ENCODE results near the gene OVAAL. TPM values are rescaled to one million over a fixed set of nuclear protein-coding genes. Genes with fewer than 3 reads are reported as not detected.
A peak's percentile ranks its signal among the peaks of the same experiment; 100 is the strongest.

OVAAL gene
- total RNA-seq: not detected

- no peak for DNase-seq
Measured at GRCh38 chr1:180558664-180559063, at the start of gene OVAAL. OVAAL (plus strand) TSS chr1:180558964.

DNA sequence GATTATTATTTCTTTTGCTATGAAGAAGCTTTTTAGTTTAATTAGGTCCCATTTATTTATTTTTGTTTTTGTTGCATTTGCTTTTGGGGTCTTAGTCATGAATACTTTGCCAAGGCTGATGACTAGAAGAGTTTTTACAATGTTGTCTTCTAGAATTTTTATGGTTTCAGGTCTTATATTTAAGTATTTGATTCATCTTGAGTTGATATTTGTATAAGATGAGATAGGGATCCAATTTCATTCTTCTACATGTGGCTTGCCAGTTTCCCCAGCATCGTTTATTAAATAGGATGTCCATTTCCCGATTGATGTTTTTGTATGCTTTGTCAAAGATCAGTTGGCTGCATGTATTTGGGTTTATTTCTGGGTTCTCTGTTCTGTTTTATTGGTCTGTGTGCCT lies 47.9 kb upstream of the OVAAL start:
- DNase-seq: no peak

GRCh38 chr1:180513531-180513930 lies 45.2 kb upstream of the OVAAL start:
- DNase-seq: no peak

GRCh38 chr1:180515364-180515763 lies 43.4 kb upstream of the OVAAL start:
- DNase-seq: no peak

- peak; percentile 39 for DNase-seq
Measured at GRCh38 chr1:180515857-180516388, 42.8 kb upstream of the OVAAL start.

DNA sequence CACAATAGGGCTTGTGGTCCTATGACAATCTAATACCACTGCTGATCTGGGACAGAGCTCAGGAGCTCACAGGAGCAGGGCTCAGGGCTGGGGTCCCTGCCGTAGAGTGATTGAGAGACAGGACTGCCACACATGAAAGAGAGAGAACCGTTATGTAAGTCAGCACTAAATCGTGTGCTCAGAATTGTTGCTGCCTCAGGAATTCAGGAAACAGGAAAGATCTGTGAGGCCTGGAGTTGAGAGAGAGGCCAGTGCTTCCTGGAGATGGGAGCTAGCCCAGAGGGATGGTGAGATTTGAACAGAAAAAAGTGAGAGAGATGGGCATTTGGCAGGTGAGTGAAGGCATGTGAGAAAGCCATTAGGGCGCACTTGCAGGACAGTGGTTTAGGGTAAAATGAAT lies 38.9 kb upstream of the OVAAL start:
- DNase-seq: no peak

GRCh38 chr1:180521474-180522212 lies 37.1 kb upstream of the OVAAL start:
- no peak for DNase-seq

GRCh38 chr1:180522213-180522515 lies 36.6 kb upstream of the OVAAL start:
- no peak for DNase-seq

DNA sequence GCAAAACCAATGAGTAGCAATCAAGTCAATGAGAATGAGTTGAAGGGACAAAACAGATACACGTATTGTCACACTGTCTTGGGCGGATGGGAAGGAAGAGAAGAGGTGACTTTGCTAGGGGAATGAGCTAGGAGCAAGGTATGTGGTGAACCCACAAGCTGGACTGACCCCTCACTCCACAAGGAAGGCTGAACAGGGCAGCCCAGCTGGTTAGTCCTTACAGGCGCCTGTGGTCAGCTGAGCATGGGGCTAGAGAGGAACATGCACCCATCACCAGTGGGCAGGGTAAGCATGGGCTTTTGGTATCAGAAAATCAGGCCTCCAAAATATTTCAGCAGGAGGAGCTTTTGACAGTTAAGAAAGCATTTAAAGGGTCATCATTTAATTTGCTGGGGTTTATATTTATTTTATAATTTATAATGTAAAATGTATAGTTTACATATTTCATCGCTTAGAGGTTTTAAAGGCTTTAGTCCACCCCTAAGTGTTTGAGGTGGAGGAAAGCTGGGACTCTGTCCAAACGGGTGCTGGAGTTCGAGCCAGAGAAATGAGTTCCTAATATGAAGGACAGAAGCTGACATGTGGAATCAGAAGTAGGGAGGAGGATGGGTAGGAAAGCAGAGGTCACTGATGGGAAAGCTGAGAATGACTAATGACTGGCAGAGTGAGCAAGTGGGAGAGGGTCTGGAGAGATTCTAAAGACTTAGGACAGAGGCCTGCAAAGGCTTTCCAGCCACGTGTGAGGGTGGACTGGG lies 34.4 kb upstream of the OVAAL start:
- DNase-seq: no peak

DNA sequence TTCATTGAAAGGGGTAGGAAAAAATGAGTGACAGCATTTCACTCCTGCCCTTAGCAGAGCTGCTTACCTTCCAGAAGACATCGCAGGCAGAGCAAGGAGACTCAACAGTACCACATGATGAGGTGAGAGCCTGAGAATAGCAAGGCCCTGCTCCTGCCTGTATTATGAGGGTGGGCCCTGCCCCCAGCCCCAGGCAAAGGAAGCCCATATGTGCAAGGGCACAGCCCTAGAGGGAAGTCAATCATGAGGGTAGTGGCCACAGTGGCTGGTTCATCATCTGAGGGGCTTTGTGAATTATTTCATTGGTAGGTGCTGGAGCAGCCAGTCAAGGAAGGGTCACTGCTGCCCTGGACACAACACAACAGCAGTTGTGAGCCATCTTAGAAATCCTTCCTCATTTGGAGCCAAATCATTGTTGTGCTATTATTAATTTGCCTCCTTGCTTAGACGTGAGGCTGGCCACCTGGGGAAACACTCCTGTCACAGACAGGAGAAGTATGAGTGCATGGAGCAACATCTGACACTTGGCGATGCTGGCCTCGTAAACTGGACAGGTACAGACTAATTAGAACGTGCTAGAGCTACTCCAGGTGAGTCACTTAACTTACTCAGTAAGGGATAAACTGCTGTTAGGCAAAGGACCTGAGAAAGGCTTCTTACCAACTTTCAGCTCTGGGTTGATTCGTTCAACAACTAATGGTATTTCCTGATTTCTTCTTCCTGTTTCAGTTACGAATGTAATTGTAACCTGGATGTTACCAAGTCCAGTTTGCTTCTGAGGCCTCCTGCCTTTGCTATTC lies 33.6 kb upstream of the OVAAL start:
- no peak for DNase-seq

- DNase-seq: no peak
Measured at GRCh38 chr1:180525715-180526039, 33.1 kb upstream of the OVAAL start.

DNA sequence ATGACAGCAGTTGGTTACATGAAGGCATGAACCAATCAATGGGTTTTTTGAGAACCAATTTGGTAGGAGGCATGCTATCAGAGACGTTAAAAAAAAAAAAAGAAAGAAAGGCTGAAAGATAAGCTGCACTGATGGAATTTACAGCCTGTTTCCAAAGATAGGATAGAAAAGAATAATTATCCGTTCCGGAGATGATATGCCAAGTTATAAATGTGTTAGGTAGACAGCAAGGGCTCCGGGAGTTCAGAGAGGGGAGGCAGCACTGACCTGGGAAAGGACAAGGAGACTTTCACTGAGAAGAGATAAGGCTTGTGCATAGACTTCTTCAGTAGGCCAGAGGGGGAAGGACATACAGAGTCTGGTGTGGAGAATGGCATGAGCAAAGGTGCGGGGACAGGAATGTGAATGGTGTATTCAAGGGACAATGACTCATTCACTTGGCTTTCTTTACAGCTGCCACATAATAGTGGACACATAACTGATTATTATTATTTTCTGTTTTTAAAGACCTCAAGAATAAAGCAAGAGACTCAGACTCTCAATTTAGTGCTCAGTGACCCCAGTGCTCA lies 31.6 kb upstream of the OVAAL start:
- no peak for DNase-seq

GRCh38 chr1:180528868-180529470 lies 29.8 kb upstream of the OVAAL start:
- no peak for DNase-seq

GRCh38 chr1:180530501-180530900 lies 28.3 kb upstream of the OVAAL start:
- DNase-seq: no peak

DNA sequence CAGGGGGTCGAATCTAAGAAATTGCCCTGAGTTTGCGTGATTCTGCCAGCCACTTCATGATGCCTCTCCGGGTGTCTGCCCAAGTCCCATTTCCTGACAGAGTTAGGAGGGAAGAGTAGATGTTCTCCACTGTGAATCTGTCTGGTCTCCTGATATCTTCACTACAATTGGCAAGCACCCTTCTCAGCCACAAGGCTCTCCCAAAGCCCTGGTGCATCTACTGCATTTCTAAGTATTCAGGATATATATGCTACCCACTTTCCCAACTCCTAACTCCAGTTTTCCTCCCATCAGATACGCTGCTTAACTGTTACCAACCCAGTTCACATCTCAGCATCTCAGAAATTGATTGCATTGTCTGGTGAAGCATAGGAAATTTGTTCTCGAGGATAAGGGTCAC lies 25.9 kb upstream of the OVAAL start:
- DNase-seq: no peak

- DNase-seq: peak; percentile 40
Measured at GRCh38 chr1:180533266-180533987, 25.3 kb upstream of the OVAAL start.

DNA sequence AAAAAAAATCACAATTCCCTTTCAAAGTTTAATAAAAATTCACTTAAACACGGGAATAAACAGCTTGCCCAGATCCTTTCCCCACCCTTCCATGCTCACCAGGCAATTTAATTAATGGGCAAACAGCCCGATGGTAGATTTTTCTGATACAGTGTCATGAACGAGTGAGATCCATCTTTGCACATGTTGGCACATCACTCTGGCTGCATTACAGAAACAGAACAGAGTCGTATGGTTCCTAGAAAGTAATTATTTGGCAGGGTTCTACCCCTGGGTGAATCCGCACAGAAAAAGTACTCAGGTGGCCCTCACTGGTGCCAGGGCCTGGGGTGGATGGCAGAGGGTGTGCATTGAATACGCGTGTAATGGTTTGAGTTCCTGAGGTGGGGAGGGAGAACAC lies 24.6 kb upstream of the OVAAL start:
- no peak for DNase-seq

GRCh38 chr1:180535418-180535999 lies 23.3 kb upstream of the OVAAL start:
- DNase-seq: no peak

- DNase-seq: no peak
Measured at GRCh38 chr1:180536821-180537372, 21.9 kb upstream of the OVAAL start.

GRCh38 chr1:180539136-180539535 lies 19.6 kb upstream of the OVAAL start:
- no peak for DNase-seq

All from effector CD4-positive, alpha-beta T cell (primary cell).